CD4-positive, alpha-beta T cell (primary cell): Measurements from ENCODE around the gene SYT11. TPM values are rescaled to one million over a fixed set of nuclear protein-coding genes. Genes with fewer than 3 reads are reported as not detected.

Source experiments
- ATAC-seq: fragments of 200-7000 bp; cut with Tn5 transposase; one replicate; pipeline ENCODE4 v1.10.0; 2022; ENCODE audit warnings: mild to moderate bottlenecking; ENCODE audit not compliant: poor library complexity
- CTCF ChIA-PET: fragments of 350-600 bp; sonication (Branson Sonifier 250); formaldehyde crosslinking; loops from one replicate; lab custom pipeline; 2021; ENCODE audit warnings: antibody characterized with exemption, inconsistent platforms; lab: Charles Lee
- POLR2A ChIA-PET: fragments of 350-600 bp; sonication (Branson Sonifier 250); formaldehyde crosslinking; loops from one replicate; lab custom pipeline; 2021; ENCODE audit warnings: antibody characterized with exemption, inconsistent platforms; lab: Charles Lee
- DNase-seq, 14 experiments: peaks; one replicate each; pipeline ENCODE4 v3.0.0-alpha.2; 2013 to 2020; ENCODE audit warnings: mixed read lengths in 2 of 14
- H3K27ac ChIP-seq, 2 donors: one replicate each; pipeline versions ENCODE4 v1.5.1 to v1.7.0; 2013; ENCODE audit warnings: low read length in 2 of 2, low read depth in 1 of 2, mild to moderate bottlenecking in 1 of 2
- H3K27me3 ChIP-seq, 2 experiments: 1 replicate in 1 of 2; 2 replicates in 1 of 2; pipeline versions ENCODE4 v1.6.1 to v1.7.0; 2013; ENCODE audit warnings: low read length in 2 of 2, control low read depth in 1 of 2, mild to moderate bottlenecking in 1 of 2, moderate library complexity in 1 of 2; ENCODE audit not compliant: insufficient read depth in 2 of 2, control insufficient read depth in 1 of 2
- H3K36me3 ChIP-seq: one replicate; pipeline ENCODE4 v1.6.1; 2013; ENCODE audit warnings: low read length, control low read depth; ENCODE audit not compliant: insufficient read depth
- H3K4me1 ChIP-seq: one replicate; pipeline ENCODE4 v1.6.1; 2013; ENCODE audit warnings: low read length, control low read depth; ENCODE audit not compliant: insufficient read depth
- H3K4me3 ChIP-seq: one replicate; pipeline ENCODE4 v1.5.1; 2013; ENCODE audit warnings: mild to moderate bottlenecking, low read length, moderate library complexity
- H3K9me3 ChIP-seq, 2 experiments: 1 replicate in 1 of 2; 2 replicates in 1 of 2; pipeline versions ENCODE4 v1.6.1 to v1.7.0; 2013; ENCODE audit warnings: low read length in 2 of 2, mild to moderate bottlenecking in 2 of 2, control low read depth in 1 of 2, moderate library complexity in 1 of 2; ENCODE audit not compliant: control insufficient read depth in 1 of 2, insufficient read depth in 1 of 2
- H3K27ac Mint-ChIP-seq: one replicate; pipeline ENCODE4 v1.8.0; 2020; ENCODE audit warnings: mixed read lengths
- H3K27me3 Mint-ChIP-seq: one replicate; pipeline ENCODE4 v1.8.0; 2021; ENCODE audit warnings: mixed read lengths
- H3K36me3 Mint-ChIP-seq: one replicate; pipeline ENCODE4 v1.8.0; 2021; ENCODE audit warnings: low read depth, mixed read lengths
- H3K4me1 Mint-ChIP-seq: one replicate; pipeline ENCODE4 v1.8.0; 2021; ENCODE audit warnings: low read depth, mixed read lengths
- H3K4me3 Mint-ChIP-seq: one replicate; pipeline ENCODE4 v1.8.0; 2020; ENCODE audit warnings: mild to moderate bottlenecking, mixed read lengths
- H3K9me3 Mint-ChIP-seq: one replicate; pipeline ENCODE4 v1.8.0; 2020; ENCODE audit warnings: mixed read lengths
- CTCF ChIP-seq: fragments of 200-600 bp; IDR thresholded peaks from one replicate; pipeline ENCODE4 v1.8.0; 2022; ENCODE audit warnings: antibody characterized with exemption, mild to moderate bottlenecking
- intact Hi-C, 2 experiments: fragments of 100-400 bp; cut with DNase I in 1 of 2; cut with micrococcal nuclease in 1 of 2; formaldehyde crosslinking; loops; one replicate each; pipeline versions ENCODE4 v1.15.1 to v1.9.0; 2023 to 2025; cut with DNase I, micrococcal nuclease
- total RNA-seq, 174 experiments: library from RNA in 2 of 174; stranded (reverse) in 2 of 174; gene quantifications; one replicate each; pipeline ENCODE4 v1.2.3 and lab custom pipeline; 2021 to 2026

The SYT11 gene
- total RNA-seq, 2 experiments from 2014 or later = 6.1 to 6.3 TPM

- H3K9me3 ChIP-seq = peaks cover 0 to 4% of the 10 kb centered on the region in 2 experiments
- ChIA-PET POLR2A (interaction anchor here (0.5 to 1.3 kb wide), 9 partner anchors 9 to 598 kb away, joined by 3 to 5 read pairs (median 3); no protein-coding TSS in a partner anchor), CTCF (interaction anchor here (0.5 to 1.5 kb wide), 3 partner anchors 275 to 687 kb away, joined by 3 to 4 read pairs (median 3); partner anchors contain the start of gene KRTCAP2)
- H3K27ac ChIP-seq = peak overlapping the region; percentile 15 to 70
- intact Hi-C loops = loop anchor here (1.0 to 10.0 kb wide), 7 partner anchors 32 to 585 kb away; partner anchors contain the start of genes ARHGEF2 (in 1 of the 2), CLK2 (in 1 of the 2), HCN3 (in 1 of the 2) and KHDC4 (in 1 of the 2)
- Mint-ChIP-seq H3K27me3 (peaks cover 25% of the 10 kb centered on the region), H3K36me3 (peaks cover 7% of the 10 kb centered on the region), H3K27ac (peak overlapping the region; percentile 81), H3K4me3 (peak overlapping the region; percentile 93), H3K9me3 (no peaks in the 10 kb centered on the region), H3K4me1 (peaks cover 31% of the 10 kb centered on the region)
- peaks cover 38% of the 10 kb centered on the region for H3K4me1 ChIP-seq
- DNase-seq = peak in 13 of 14 experiments; percentile 16 to 87 (median 33)
- peaks cover 2% of the 10 kb centered on the region for H3K36me3 ChIP-seq
- H3K27me3 ChIP-seq = peaks cover 0 to 8% of the 10 kb centered on the region in 2 experiments
- peak overlapping the region; percentile 62 for H3K4me3 ChIP-seq
- TF ChIP-seq CTCF = no peak
- no peak for ATAC-seq
Observed at GRCh38 chr1:155859881-155860871, 809 bp downstream of the SYT11 start.

- intact Hi-C loops = no loop called here
- peaks cover 26% of the 10 kb centered on the region for H3K4me1 Mint-ChIP-seq
- POLR2A ChIA-PET = interaction anchor here (0.5 kb wide), 1 partner anchor 333 kb away, joined by 3 read pairs; no protein-coding TSS in a partner anchor
Observed at GRCh38 chr1:155860970-155861510, 1.7 kb downstream of the SYT11 start.

More at GRCh38 chr1:155860970-155861510, 1.7 kb downstream of the SYT11 start:
- no peak for TF ChIP-seq CTCF
- peaks cover 25% of the 10 kb centered on the region for H3K27me3 Mint-ChIP-seq
- no peaks in the 10 kb centered on the region for H3K9me3 Mint-ChIP-seq
- H3K27me3 ChIP-seq = peaks cover 0 to 8% of the 10 kb centered on the region in 2 experiments
- H3K4me3 ChIP-seq = no peak overlapping the region
- H3K9me3 ChIP-seq = peaks cover 0 to 4% of the 10 kb centered on the region in 2 experiments
- H3K4me1 ChIP-seq = peaks cover 34% of the 10 kb centered on the region
- DNase-seq (no peak), ATAC-seq (no peak)
- H3K4me3 Mint-ChIP-seq = no peak overlapping the region
- peaks cover 5% of the 10 kb centered on the region for H3K36me3 Mint-ChIP-seq
- H3K27ac ChIP-seq = peak overlapping the region in 1 of 2 donors; percentile 70
- CTCF ChIA-PET = no interaction called here
- no peaks in the 10 kb centered on the region for H3K36me3 ChIP-seq
- H3K27ac Mint-ChIP-seq = peak overlapping the region; percentile 81
